Retina (tissue), 1 donor: ENCODE data around the gene OR2H2.

ENCODE experiments used
- DNase-seq: peaks from one replicate; pipeline ENCODE4 v3.0.0-alpha.2; 2016

OR2H2 gene

GRCh38 chr6:29593199-29593855 is 8.4 kb downstream of the OR2H2 start:
- no peak for DNase-seq

GRCh38 chr6:29596381-29596900 is 11.5 kb downstream of the OR2H2 start:
- no peak for DNase-seq

DNA sequence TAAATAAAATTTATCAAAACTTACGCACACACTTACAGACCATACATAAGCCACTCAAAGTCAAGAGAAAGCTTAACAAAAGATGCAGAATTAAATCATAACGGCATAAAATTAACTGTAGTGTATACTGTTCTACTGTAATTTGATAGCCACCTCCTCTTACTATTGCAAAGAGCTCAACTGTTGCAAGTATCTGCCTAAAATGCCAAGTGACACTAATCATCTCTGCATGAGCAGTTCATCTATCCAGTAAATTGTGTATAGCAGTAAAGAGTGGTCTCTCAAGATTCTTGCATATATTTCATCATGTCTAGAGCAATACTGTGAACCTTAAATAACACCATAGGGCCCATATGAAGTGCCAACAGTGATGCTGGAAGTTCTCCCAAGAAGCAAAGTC is 12.3 kb downstream of the OR2H2 start:
- no peak for DNase-seq

DNA sequence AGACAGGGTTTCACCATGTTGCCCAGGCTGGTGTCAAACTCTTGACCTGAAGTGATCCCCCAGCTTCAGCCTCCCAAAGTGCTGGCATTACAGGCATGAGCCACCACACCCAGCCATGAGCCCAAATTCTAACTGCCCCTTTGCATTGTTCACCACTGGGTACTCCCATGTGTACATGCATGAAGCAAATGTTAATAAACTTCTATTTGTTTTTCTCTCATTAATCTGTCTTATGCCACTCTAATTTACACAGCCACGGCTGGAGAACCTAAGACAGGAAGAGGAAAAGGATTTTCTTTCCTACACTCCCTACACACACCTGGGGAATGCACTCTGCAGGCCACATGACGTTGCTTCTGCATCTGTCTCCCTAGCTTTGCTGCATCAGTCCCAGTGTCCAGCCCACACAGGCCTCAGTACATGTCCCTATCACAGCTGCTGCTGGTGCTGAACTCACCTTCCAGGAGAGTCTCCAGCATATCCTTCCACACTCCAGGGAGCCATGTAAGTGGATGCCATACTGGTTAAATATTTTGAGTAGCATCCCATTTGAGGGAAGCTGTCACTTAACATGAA is 13.3 kb downstream of the OR2H2 start:
- no peak for DNase-seq

GRCh38 chr6:29602564-29603361 is 17.8 kb downstream of the OR2H2 start:
- DNase-seq = peak; percentile 52

GRCh38 chr6:29603456-29603855 is 18.5 kb downstream of the OR2H2 start:
- no peak for DNase-seq

GRCh38 chr6:29603930-29604329 is 19.0 kb downstream of the OR2H2 start:
- DNase-seq = no peak

GRCh38 chr6:29608131-29608530 is 23.2 kb downstream of the OR2H2 start:
- no peak for DNase-seq

DNA sequence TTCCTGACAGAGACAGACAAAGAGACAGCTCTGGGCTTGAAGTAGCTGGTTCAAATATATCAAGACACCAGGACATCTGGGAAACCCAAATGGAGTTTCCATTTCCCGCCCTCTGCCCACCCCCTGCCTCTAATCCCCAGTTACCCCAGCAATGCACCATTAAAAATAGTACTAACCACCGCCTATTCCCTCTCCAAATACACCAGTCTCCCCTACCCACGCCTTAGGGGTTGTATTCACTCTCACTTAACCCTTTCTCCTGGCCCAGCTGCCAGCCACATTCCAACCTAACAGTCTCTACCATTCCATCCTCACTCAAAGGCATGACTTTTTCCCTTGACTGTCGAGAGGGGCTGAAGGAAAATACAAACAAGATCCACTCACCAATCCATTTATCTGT is 25.6 kb downstream of the OR2H2 start:
- DNase-seq = no peak

GRCh38 chr6:29611426-29611825 is 26.5 kb downstream of the OR2H2 start:
- DNase-seq = no peak

- DNase-seq = no peak
Measured at GRCh38 chr6:29617782-29618554, 33.0 kb downstream of the OR2H2 start.

- DNase-seq = no peak
Measured at GRCh38 chr6:29619578-29620160, 34.7 kb downstream of the OR2H2 start.

- no peak for DNase-seq
Measured at GRCh38 chr6:29620630-29621029, 35.7 kb downstream of the OR2H2 start.

DNA sequence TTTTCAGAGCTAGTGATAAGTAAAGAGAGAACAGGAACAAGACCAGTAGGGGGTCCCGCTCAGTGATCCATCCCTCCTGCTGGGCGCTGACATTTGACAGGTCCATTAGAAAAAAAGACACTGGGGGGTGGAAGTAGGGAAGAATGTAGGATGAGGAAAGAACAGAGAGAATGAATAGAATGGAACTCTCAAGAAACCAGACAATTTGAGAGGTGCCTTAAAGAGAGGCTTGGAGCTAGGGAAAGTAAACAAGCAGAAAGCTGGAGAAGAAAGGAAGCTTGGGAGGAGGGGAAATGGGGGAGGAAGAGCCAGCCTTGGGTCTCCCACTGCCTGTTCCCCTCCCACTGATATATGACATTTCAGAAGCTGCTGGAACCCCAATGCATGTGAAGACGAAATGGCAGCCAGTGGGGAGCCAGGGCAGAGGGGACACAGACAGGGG is 39.6 kb downstream of the OR2H2 start:
- no peak for DNase-seq

DNA sequence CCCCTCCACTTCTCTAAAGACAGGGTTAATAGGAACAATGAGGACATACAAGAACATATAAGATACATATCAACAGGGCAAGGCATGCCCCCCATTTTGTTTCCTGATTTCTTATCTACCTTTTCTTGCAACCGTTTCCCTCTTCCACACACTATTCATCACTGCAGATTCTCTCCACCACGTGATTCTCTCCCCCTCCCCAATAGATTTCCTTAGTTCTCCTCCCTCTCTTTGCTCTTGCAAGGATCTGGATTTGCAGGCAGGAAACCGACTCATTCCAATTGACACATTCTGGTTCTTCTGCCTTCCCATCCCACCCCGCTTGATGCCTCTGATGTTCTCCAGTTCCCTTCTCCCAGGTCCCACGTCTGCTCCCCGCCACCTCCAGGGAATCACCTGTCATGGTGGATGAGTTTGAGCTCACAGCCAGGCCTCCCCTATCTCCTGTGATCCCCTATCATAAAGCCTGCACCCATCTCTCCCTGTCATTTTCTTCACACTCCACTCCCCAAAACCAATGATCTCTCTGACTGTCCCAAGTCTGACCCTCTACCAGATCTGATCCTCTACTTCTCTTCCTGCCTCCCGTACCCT is 40.5 kb downstream of the OR2H2 start:
- no peak for DNase-seq

- DNase-seq = no peak
Measured at GRCh38 chr6:29626948-29627754, 42.2 kb downstream of the OR2H2 start.

DNA sequence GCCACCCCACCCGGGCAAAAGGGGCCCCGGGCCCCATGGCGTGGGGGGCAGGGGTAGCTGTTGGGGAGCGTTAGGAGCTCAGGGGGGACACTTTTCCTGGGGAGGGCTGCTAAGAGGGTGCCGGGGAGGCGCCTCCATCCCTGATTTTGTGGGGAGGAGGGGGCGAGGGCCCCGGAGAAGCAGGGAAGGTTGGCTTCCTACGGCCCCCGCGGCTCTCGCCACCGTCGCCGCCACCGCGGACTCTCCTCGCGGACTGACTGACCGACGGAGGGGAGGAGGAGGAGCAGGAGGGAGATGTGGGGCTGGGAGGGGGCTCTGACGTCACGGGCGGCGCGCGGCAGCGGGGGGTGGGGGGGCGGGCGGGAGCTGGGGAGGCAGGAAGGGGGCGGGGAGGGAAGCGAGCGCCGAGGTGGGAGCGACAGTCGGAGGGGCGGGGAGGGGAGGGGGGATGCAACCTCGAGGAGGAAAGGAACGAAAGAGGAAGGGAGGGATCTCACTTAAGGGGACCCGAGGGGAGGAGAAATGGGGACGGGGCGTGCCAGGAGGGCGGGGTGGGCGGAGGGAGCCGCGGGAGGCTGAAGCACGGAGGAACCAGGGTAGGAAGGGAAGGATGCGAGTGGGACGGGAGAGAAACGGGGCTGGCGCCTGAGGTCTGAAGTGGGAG is 43.0 kb downstream of the OR2H2 start:
- peak; percentile 57 for DNase-seq

- peak; percentile 84 for DNase-seq
Measured at GRCh38 chr6:29628419-29629281, 43.7 kb downstream of the OR2H2 start.

DNA sequence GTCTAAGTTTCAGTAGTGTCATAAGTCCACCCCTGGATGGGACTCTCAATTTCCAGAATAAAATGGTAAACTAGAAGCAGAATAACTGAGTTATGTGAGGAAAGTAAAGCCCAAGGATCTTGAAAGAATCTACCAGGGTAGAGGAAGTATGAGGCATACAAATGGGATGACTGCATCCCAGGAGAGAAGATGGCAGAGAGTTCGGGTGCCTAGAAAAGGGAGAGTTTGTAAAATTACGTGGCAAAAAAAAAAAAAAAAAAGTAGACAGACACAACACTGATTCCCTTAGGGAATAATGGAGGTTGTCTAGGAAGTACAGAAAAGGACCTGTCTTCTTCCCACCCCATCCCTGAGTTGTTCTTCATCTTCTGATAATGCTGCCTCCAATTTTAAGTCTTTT is 44.6 kb downstream of the OR2H2 start:
- no peak for DNase-seq

DNA sequence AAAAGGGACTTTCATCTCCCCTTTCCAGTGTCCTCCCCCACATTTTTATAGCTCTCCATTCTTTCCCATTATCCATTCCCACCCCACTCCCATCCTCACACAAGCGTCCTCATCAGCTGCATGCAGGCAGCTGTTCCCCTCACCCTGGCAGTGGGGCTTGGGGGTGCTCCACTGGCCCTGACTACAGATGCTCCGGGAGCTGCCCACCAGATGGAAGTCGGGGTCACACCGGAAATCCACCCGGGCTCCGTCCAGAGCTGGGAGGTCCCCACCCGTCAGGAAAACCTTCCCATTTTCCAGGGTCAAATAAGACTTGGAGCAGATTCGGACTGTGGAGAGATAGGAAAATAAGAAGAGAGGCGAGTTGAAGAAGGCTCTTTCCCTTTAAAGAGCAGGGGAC is 45.4 kb downstream of the OR2H2 start:
- DNase-seq = no peak
